ENCODE results near the gene SPOP.

DNA sequence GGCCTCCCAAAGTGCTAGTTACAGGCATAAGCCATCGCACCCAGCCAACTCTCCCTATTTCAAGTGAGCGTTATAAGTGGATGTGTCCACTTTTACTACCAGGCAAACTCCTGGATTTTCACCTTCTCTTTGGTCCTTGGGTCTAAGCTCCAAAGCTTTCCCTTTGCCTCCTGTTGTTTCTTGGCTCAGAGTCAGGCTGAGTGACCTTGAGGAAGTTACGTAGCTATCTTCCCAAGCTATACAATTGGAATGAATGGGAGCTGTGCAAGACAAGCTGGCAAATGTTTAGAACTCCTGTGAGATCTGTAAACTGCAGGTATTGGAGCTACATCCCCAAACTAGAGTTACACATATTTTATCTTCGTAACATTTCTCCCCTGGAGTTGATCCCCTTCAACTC lies 81.9 kb downstream of the SPOP start:
- TF ChIP-seq, protein P1, sequence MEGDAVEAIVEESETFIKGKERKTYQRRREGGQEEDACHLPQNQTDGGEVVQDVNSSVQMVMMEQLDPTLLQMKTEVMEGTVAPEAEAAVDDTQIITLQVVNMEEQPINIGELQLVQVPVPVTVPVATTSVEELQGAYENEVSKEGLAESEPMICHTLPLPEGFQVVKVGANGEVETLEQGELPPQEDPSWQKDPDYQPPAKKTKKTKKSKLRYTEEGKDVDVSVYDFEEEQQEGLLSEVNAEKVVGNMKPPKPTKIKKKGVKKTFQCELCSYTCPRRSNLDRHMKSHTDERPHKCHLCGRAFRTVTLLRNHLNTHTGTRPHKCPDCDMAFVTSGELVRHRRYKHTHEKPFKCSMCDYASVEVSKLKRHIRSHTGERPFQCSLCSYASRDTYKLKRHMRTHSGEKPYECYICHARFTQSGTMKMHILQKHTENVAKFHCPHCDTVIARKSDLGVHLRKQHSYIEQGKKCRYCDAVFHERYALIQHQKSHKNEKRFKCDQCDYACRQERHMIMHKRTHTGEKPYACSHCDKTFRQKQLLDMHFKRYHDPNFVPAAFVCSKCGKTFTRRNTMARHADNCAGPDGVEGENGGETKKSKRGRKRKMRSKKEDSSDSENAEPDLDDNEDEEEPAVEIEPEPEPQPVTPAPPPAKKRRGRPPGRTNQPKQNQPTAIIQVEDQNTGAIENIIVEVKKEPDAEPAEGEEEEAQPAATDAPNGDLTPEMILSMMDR (IDR thresholded peaks at IDR 0.05), result no peak
- no peak for TF ChIP-seq POLR2A (IDR thresholded peaks at IDR 0.05)
